Daoy (cell line): ENCODE measurements around the gene ZNF543. TPM values are rescaled to one million over a fixed set of nuclear protein-coding genes. Genes with fewer than 3 reads are reported as not detected.

Source experiments
- total RNA-seq: library from RNA; depleted of rRNA; stranded (reverse); fragments of >200 nt; shearing (Covaris generic); gene quantifications from 2 replicates; pipeline ENCODE4 v1.2.3, GENCODE V29; 2014; rRNA removed

The ZNF543 gene
- total RNA-seq, 1 experiment from 2014 or later = 6.3 TPM

Other genes with a start within 250 kb of the ZNF543 start
- gene USP29, start 200.5 kb upstream of the ZNF543 start, total RNA-seq = not detected in 2 replicates
- not detected in 2 replicates for gene ZIM3, start 175.3 kb upstream of the ZNF543 start, total RNA-seq
- gene DUXA, start 153.0 kb upstream of the ZNF543 start, total RNA-seq = not detected in 2 replicates
- gene ZNF264, start 129.0 kb upstream of the ZNF543 start, total RNA-seq = 11.9 and 49.2 TPM in 2 replicates
- gene AURKC, start 89.4 kb upstream of the ZNF543 start, total RNA-seq = 0.46 and 1.8 TPM in 2 replicates
- 9.5 and 11.2 TPM in 2 replicates for gene ZNF805, start 79.8 kb upstream of the ZNF543 start, total RNA-seq
- gene ZNF460, start 40.0 kb upstream of the ZNF543 start, total RNA-seq = 19.8 and 23.3 TPM in 2 replicates
- 5.7 and 6.2 TPM in 2 replicates for gene ZNF304, start 30.8 kb downstream of the ZNF543 start, total RNA-seq
- gene TRAPPC2B, start 43.1 kb downstream of the ZNF543 start, total RNA-seq = 24.1 and 24.9 TPM in 2 replicates
- 2.6 and 3.4 TPM in 2 replicates for gene ZNF547, start 43.1 kb downstream of the ZNF543 start, total RNA-seq
- 13.4 and 17.3 TPM in 2 replicates for gene ZNF548, start 69.4 kb downstream of the ZNF543 start, total RNA-seq
- gene ZNF17, start 90.7 kb downstream of the ZNF543 start, total RNA-seq = 7.9 and 8.0 TPM in 2 replicates
- gene ZNF749, start 114.9 kb downstream of the ZNF543 start, total RNA-seq = 11.2 and 16.2 TPM in 2 replicates
- gene VN1R1, start 136.7 kb downstream of the ZNF543 start, total RNA-seq = not detected in 2 replicates
- 9.8 and 12.2 TPM in 2 replicates for gene ZNF772, start 157.1 kb downstream of the ZNF543 start, total RNA-seq
- 2.8 and 8.4 TPM in 2 replicates for gene ZNF419, start 167.3 kb downstream of the ZNF543 start, total RNA-seq
- 5.8 and 6.3 TPM in 2 replicates for gene ZNF773, start 179.5 kb downstream of the ZNF543 start, total RNA-seq
- gene ZNF549, start 206.9 kb downstream of the ZNF543 start, total RNA-seq = 3.4 and 4.0 TPM in 2 replicates
- gene ZNF550, start 239.4 kb downstream of the ZNF543 start, total RNA-seq = 9.7 and 34.5 TPM in 2 replicates